Measurements from ENCODE around the gene FGR.

FGR gene

DNA sequence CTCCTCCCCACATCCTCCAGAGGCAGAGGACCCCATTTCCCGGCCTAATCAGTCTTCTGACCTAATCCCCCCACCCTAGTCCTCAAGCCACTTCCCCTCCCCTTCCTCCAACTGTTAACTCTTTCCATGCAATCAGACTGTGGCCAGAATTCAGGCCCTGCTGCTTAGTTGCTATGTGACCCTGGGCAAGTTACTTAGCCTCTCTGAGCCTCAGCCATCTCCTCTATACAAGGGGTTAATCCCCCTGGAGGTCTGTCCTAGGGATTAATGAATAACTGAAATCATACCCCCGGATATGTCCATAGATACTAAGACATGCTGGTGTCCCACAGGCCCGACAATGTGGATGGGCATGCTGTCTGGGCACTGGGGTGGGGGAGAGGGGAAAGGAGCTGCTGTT is 49.3 kb downstream of the FGR start:
- no peak for DNase-seq (ENCODE audit: low spot score)

DNA sequence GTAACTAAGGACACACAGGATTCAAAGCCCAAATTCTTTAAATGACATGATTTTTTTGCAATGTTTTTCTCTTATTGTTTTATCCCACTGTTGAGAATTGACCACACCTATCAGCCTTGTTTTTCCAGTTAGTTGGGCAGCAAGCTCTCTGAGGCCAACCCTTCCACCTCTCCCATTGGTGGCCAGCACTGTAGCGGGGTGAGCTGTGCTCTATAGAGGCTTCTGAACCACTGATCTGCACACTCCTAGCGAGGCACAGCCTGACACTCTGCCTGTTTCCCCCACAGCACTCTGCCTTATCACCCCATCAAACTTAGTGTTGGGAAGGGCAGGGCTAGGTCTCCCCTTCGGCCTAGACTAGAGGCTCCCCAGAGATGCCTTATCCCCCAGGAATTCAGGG is 50.5 kb downstream of the FGR start:
- DNase-seq (ENCODE audit: low spot score): no peak

DNA sequence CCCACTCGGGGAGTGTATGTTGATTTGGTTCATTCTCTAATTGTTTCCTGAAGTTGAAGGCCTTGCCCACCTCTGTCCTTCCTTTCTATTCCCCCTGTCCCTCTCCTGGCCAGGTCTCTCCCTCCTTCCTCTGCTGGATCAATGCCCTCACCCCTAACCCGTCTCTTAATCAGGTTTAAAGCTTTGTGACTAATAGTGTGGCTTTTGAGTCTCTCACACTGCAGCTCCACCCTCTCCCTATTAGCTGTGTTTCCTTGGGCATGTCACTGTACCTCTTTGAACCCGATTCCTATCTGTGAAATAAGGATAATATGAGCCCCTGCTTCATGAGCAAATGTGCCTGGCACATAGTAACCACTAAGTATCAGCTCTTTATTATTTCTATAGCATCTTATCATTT is 51.5 kb downstream of the FGR start:
- DNase-seq (ENCODE audit: low spot score): no peak

DNA sequence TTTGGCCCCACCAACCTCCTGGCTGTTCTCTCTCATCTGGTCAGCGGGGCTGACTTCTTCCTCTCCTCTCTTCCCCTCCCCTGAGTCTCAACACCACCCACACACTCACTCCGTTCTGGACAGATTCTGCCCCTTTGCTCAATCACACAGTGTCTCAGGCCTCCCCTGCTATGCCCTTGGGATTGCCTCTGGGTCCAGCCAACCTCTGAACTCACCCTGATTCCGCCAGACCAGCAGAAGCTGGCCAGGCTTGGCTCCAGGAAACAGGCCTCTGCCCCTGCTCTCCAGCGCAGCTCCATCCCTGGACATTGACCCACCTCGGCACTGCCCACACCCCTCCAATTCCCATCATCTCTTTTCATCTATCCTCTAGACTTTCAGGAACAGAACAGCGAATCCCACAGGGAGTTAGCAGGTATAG is 53.2 kb downstream of the FGR start:
- no peak for DNase-seq (ENCODE audit: low spot score)

DNA sequence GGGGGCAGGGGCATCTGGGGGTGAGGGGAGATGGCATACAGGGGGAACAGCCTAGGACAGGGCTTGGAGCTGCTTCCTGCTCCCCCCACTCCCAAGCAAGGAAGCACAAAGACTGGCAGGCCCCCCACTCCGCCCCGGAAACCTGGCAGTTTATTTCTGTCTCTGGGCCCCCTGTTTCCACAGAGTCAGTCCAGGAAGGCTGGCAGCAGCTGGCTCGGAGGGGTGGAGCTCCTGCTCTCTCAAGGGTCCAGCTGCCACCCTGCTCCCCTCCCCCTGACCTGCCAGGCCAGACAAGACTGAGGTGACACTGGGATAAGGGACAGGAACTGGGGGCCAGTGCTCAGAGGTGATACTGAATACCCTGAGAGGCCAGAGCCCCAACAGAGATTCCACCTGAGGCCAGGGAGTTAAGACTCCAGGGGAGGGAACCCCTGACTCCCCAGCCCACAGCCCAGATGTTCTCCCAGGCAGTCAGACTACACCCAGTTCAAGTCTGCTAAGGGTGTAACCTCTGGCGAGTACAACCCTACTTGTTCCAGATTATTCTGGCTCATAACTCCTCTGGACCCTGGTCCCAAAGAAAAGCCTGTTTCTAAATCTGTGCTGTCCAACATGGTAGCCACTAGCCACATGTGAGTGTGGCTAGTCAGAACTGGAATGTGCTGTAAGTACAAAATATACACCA is 57.3 kb downstream of the FGR start:
- DNase-seq (ENCODE audit: low spot score): no peak

DNA sequence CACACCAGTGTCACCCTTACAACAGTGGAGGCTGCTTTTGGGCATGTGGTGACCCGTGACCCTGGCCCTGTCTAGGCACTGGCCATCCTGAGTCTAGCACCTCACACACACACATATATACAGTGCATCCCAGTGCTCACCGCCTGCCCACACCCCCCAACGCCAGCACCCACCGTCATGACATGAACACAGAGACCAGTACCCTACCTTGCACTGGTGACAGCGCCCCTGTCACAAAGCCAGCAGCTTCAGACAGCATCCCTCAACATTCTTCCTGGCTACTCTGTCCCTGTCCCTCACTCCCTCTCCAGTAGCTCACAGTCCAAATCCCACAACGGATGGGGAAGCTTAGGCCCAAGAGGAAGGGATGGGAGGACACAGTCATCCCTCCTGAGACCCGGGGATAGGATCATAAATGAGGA is 58.2 kb downstream of the FGR start:
- DNase-seq (ENCODE audit: low spot score): no peak

DNA sequence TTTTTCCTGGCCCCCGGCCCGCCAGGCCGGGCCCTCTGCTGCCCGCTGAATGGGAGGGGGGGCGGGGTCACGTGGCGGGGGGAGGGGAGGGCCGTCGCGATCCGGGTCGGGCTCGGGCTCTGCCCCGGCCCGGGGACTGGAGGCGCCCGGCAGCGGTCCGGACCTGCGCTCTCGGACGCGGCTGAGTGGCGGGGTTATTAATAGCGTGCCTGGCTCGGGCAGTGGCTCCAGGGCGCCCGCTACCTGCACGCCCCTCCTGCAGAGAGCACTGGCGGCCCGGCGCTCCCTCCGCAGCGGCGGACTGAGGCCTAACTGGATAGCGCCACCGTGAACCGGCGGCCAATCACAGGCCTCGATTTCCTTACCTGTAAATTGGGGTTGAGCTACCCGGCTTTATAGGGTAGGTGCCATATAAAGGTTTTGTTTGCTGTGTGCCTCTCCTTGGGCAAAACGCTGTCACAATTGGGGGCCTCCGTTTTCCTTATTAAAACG is 59.1 kb downstream of the FGR start:
- no peak for DNase-seq (ENCODE audit: low spot score)

DNA sequence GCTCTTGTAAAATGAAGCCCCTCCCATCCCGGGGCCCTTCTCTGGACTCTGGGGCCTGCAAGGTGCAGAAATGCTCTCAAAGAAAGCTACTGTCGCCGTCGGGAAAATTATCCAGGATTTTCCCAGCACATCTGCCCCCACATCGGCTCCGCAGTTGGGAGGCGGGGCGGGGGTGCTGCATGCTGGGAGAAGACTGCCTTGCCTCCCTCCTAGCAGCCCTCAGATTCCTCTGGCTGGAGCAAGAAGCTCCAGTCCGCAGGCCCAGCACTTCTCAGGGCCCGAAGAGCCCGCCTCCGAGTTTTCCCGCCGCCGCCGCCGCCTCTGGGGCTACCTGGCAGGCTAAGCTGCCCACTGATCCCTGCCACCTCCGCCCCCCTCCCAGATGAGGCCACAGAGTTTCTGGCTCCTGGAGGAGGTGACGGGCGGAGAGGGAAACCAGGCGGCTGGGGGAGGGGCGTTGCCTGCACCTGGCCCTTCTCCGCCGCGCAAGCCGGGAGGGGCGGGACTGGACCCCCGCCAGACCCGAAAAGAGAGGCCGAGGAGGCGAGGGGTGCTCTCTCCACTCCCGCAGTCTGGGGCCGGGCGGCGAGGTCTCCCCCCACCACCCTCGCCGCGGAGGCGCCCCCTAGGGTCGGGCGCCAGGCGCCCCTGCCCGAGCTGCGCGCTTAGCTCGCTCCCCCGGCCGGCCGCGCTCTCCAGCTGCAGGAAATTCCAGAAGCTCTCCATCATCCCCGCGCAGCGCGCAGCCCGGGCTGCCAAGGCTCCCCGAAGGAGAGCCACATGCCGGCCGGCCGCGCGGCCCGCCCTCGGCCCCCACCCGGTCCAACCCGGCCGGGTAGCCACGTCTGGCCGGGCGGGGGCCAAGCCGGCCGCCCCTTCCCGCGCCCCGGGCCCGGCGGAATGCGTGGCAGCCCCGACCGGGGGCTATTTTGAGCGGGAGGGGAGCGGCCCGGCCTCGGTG is 59.8 kb downstream of the FGR start:
- no peak for DNase-seq (ENCODE audit: low spot score)

DNA sequence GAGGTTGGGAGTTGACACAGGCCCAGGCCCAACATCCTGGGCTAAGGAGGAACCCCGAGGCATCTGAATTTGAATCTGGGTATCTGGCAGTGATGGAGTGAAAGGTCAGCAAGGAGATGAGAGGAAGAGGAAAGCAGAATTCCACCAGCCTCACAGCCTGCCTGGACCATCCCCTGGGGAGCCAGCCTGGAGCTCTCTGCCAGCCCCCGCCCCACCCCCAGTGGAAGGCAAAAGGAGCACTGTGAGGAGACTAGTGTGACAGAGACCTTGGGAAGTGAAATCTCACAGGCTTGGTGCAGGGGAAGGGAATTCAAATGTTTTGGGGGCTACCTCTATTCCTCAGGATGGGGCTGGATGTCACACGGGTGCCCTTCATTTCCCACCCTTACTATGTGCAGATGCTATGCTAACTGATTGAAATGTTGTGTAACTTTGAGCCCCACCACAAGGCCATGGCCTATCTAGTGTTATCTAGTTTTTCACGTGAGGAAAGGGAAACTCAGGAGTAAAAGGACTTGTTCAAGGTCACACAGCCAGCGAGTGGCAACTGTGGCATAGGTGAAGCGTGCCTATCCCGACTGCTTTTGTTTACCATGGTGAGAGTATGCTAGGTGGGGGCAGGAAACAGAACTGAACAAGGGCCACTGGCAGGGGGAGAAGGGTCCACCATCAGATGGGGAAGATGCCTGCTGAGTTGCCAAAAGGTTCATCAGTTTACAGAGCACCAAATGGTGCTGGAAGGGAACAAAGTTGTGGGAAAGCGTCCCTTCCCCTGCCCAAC is 60.8 kb downstream of the FGR start:
- DNase-seq (ENCODE audit: low spot score): no peak

DNA sequence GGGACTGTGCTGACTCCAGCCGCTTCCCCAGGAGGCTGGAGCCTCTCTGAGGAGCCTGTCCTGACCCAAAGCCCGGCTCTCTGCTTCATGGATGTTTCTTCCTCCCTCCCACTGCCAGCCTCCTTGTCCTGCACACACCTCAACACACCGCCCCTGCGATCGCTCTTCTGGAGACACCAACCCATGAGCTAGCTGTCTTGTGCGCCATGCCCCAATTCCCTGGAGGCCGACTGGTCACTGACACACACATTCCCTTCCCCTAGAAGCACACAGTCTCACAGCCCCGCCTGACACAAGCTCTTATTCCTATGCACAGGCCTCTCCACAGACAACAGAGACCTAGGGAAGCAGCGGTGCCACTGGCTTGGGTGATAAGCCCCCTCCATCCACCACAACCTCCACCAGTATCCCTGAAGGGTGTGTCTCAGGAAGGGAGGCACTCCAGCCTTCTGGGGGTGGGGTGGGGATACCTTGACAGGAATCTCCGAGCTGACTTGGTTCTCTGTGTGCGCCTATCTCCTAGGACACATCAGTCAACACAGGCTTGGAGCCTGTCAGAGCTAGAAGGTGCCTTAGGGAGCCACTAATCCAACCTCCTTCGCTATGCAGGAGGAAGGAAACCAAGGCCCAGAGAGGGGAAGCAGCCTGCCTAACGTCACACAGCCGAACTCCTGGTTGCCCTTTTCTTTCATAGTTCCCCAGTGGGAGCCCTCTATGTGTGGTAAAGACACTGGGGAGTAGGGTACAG is 62.1 kb downstream of the FGR start:
- no peak for DNase-seq (ENCODE audit: low spot score)

DNA sequence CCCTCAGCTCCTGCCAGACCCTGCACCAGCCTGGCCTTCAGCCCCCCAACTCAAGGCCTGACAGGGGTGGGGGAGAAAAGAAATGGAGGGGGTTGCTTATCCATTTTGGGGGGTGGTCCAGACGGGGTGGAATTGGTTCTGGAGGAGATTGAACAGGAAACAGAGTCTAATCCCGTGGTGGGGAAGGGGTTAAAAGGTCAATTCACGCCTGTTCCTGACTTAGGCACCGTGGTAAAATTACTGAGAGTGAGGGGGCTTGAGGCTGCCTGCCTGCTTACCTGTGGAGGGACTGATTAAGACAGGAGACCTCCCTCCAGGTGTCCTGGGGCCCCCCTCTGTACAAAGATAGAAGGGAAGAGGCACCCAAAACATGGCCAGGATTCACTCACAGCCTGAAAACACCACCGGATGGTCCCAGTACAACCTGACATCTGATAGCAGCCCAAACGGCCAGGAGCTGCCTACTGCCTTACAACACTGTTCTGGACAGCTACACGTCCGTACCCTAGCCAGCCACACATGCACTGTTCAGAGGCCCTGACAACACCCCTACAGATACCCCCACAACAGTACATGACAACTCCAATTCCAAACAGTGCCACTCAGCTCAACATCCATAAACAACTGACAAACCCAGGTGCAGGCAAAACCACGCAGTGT is 62.8 kb downstream of the FGR start:
- DNase-seq (ENCODE audit: low spot score): no peak

DNA sequence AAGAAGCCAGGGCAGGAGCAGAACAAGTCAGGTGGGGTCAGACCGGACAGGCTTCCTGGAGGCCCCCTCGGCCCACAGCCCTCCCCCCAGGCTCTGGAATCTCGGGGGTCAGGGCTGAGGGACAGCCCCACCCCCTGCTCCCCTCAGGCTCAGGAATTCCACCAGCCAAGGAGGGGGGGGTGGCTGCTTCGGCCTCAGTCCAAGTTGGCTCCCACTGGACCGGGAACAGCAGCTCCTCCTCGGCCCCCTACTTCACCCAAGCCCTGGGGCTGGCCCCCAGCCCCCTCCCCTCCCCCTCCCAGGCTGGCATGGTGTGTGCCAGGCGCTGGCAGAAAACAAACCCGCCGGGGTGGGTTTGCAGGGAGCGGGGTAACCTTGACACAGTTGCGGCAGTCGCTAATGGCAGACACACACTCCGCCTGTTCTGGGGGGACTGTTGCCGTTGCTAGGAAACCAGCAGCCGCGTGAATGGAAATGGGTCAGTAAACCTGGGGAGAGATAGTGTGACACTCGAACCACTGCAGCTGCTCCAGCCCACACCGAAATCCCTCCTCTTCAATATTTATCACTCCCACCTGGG is 63.5 kb downstream of the FGR start:
- peak; percentile 55 for DNase-seq (ENCODE audit: low spot score)

DNA sequence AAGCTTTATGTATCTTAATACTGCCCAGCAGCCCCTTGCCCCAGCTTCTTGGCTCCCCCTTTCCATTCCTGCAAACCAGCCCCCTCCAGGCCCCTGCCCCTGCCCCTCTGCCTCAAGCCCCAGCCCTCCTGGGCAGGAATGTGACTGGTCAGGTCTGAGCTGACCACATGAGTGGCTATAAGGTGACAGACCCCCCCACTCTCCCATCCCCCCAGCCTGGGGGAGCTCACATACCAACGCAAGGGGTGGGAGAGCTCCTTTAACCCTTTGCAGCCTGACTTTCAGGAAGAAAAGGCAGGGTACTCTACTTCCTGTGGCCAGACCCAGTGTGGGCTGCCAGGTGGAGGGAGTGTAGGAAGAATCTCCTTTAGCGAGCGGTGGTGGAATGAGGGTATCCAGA is 64.2 kb downstream of the FGR start:
- no peak for DNase-seq (ENCODE audit: low spot score)

DNA sequence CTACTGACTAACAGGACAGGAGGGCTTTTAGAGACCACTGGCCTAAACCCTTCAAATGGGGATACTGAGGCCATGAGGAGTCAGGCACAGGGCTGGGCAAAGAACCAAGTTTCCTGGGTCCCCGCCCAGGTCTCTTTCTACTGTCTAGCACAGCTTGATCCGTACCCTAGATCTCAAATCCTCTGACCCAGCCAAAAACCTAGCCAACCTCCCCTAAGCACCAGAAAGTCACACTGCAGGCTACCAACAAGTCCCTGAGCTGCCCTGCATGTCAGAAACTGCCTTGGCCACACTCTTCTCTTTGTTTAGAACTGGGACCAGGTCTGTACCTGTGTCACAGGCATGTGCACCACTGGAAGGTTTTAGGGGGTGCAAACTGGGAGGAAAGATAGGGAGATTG is 64.6 kb downstream of the FGR start:
- no peak for DNase-seq (ENCODE audit: low spot score)

DNA sequence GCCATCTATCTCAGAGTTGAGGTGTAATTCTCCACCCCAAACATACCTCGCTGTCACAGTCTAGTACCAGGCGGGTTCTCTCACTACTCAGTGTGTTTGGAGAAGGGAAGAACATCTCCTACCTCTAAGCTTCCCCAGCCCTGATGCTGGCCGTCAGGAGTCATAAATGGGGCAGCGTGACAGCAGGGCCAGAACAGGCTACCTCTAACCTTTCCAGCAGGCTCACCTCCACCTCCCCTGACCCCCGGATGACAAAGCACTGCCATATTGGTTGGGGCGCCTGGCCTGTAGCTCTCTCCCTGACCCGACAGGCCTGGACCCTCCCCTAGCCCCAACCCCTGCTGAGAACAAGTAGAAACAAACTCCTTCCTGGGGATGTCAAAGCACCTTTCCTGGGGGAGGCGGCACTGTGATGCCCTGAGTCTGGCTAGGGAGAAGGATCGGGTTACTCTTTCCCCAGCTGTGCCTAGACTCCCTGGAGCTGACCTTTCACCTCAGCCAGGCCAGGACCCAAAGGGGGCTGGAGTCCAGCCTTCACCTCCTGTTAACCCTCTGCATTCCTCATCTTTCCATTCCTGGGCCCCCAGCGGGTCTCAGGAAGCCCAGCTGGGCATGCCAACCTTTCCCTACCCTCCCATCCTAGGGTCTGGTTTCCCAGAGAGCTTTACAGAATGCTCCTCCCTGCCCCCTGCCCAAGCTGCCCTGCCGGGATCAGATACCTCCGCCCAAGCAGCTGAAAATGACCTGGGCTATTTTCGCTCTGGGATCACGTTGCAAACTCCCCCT is 65.3 kb downstream of the FGR start:
- DNase-seq (ENCODE audit: low spot score): no peak

DNA sequence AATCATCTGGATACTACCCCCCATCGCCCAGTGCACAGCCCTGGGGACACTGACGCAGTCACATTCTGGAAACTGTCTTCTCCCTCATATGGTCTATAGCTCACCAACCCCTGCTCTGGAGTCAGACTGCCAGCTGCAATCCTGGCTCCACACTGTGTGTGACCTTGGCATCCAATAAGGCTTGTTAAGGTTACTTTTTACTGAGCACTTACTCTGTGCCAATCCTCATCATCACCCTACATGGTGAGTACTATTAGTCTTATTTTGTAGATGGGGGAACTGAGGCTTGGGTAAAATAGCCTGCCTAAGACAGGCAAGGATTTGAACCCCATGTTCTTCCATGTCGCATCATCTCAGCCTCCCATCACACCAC is 65.9 kb downstream of the FGR start:
- DNase-seq (ENCODE audit: low spot score): no peak

DNA sequence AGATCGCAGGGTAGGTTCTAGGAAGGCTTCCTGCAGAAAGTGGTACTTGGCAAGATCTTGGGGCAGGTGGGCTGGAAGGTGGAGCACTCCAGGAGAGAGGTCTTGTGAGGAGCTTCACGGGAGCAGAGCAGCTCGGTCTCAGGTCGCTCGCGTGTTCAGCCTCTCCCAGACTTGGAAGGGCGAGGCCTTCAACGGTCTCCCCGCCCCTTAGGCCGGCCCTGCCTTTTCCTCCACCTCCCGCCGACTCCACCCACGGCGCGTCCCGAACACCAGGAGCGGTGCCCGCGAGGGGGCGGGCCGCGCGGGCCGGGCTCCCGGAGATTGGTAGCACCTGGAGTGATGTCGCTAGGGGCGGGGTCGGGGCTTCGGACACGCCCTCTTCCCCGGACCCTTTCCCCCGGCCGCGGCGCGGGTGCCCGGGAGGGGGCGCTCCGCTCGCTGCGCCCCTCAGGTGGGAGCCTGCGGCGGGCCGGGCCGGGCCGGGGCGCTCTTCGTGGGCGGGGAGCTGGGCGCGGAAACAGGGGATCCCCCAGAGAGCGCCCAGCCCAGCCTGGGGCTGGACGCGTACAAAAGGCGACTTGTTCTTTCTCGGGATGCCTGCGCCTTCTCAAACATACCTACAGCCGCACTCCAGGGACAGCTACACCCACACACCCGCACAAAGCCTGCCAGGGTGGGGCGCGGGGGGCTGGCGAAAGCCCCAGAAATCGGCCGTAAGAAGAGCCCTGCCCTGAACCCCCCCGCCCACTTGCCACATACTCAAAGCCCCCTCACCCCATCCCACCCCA is 66.5 kb downstream of the FGR start:
- DNase-seq (ENCODE audit: low spot score): peak; percentile 69

DNA sequence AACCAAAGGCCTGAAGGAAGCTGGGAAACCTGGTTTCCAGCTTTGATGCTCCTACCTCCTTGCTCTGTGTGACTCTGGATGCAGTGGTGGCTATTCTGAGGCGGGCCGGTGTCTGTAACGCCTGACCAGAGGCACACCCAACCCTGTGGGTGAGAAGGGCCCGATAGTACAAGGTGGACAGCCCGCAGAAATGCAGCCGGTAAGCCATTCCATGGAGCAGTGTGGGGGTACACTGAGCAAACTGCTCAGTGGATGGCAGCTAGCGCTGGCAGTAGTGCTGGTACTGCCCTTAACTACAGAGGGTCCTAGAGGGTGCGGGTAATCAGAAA is 67.0 kb downstream of the FGR start:
- DNase-seq (ENCODE audit: low spot score): no peak

DNA sequence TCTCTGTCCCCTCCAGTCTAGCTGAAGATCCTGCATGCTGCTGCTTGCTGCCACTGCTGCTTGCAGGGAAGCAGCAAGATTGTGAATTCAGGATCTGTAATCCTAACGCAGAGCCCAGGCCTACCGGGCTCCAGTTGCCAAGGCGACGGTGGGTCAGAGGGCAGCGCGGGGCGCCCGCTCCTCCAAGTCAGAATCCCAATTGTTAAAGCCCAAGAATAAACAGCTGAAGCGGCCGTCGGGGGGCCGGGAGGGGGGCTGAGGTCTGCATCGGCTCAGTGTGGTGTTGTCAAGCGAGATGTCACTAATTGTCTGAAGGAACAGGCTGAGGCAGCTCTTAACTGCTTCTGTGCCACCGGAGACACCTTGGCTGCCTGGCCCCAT is 67.8 kb downstream of the FGR start:
- DNase-seq (ENCODE audit: low spot score): no peak
